AG04449 (cell line): ENCODE results near the gene FAM170A.

ENCODE experiments used
- CTCF ChIA-PET: fragments of 350-600 bp; formaldehyde crosslinking; extraction: SDS; loops from one replicate; lab custom pipeline; 2021; ENCODE audit warnings: antibody characterized with exemption; lab: Yijun Ruan, JAX
- POLR2A ChIA-PET: fragments of 400-600, 350-600 bp; formaldehyde crosslinking; extraction: SDS; loops from one replicate; lab custom pipeline; 2020; ENCODE audit warnings: antibody characterized with exemption, inconsistent platforms; lab: Yijun Ruan, JAX
- DNase-seq: peaks from one replicate; pipeline ENCODE4 v3.0.0-alpha.2; 2010; ENCODE audit warnings: low read depth, low spot score
- H3K4me3 ChIP-seq: 2 replicates; pipeline ENCODE4 v1.5.1; 2011; ENCODE audit warnings: low read depth, mild to moderate bottlenecking, control low read depth, low read length
- CTCF ChIP-seq: IDR thresholded peaks from one replicate; pipeline ENCODE4 v1.5.1; 2011; ENCODE audit warnings: mild to moderate bottlenecking, moderate library complexity, low read length, control low read depth, inconsistent platforms; ENCODE audit not compliant: insufficient read depth; ENCODE audit errors: missing control alignments

Gene FAM170A

GRCh38 chr5:119656023-119656422 is 26.7 kb downstream of the FAM170A start:
- CTCF ChIA-PET = interaction anchor here (1.0 kb wide), 1 partner anchor 195 kb away, joined by 3 read pairs; no protein-coding TSS in a partner anchor
- POLR2A ChIA-PET = no interaction called here
- DNase-seq = no peak
- TF ChIP-seq CTCF = no peak
- no peak overlapping the region for H3K4me3 ChIP-seq

- no peak for TF ChIP-seq CTCF
- ChIA-PET POLR2A (no interaction called here), CTCF (no interaction called here)
- H3K4me3 ChIP-seq = no peak overlapping the region
- no peak for DNase-seq
Measured at GRCh38 chr5:119666542-119666941, 37.2 kb downstream of the FAM170A start.

GRCh38 chr5:119678351-119679028 is 49.1 kb downstream of the FAM170A start:
- CTCF ChIA-PET = no interaction called here
- no peak for TF ChIP-seq CTCF
- no peak overlapping the region for H3K4me3 ChIP-seq
- POLR2A ChIA-PET = no interaction called here
- no peak for DNase-seq

GRCh38 chr5:119680080-119680479 is 50.7 kb downstream of the FAM170A start:
- ChIA-PET POLR2A (no interaction called here), CTCF (no interaction called here)
- DNase-seq = no peak
- no peak overlapping the region for H3K4me3 ChIP-seq
- TF ChIP-seq CTCF = no peak

GRCh38 chr5:119681734-119682133 is 52.4 kb downstream of the FAM170A start:
- H3K4me3 ChIP-seq = no peak overlapping the region
- no peak for DNase-seq
- ChIA-PET POLR2A (no interaction called here), CTCF (no interaction called here)
- TF ChIP-seq CTCF = no peak

- H3K4me3 ChIP-seq = no peak overlapping the region
- ChIA-PET POLR2A (no interaction called here), CTCF (no interaction called here)
- no peak for DNase-seq
- no peak for TF ChIP-seq CTCF
Measured at GRCh38 chr5:119682372-119682771, 53.0 kb downstream of the FAM170A start.
